GM21390 (cell line): ENCODE results near the gene KIZ.
A peak's percentile ranks its signal among the peaks of the same experiment; 100 is the strongest.

Experiments used
- ATAC-seq: cut with Tn5 transposase; IDR thresholded peaks from one replicate; pipeline ENCODE4 v1.9.1; 2021; ENCODE audit not compliant: unreplicated experiment

The KIZ gene

GRCh38 chr20:21104466-21104761, 21.5 kb upstream of the KIZ start:
- no peak for ATAC-seq

- no peak for ATAC-seq
These were observed 21.0 kb upstream of the KIZ start for GRCh38 chr20:21104921-21105320.

GRCh38 chr20:21105429-21106170, 20.3 kb upstream of the KIZ start:
- ATAC-seq: no peak

GRCh38 chr20:21106171-21107017, 19.5 kb upstream of the KIZ start, which contains the start of gene LINC00237:
LINC00237 (minus strand) TSS chr20:21106358.
- no peak for ATAC-seq

GRCh38 chr20:21109144-21109543, 16.7 kb upstream of the KIZ start:
- ATAC-seq: no peak

GRCh38 chr20:21110811-21111210, 15.1 kb upstream of the KIZ start:
- no peak for ATAC-seq

GRCh38 chr20:21111416-21111815, 14.5 kb upstream of the KIZ start:
- no peak for ATAC-seq

GRCh38 chr20:21113697-21114096, 12.2 kb upstream of the KIZ start:
- no peak for ATAC-seq

GRCh38 chr20:21114584-21114983, 11.3 kb upstream of the KIZ start:
- no peak for ATAC-seq

GRCh38 chr20:21117521-21117920, 8.4 kb upstream of the KIZ start:
- no peak for ATAC-seq

GRCh38 chr20:21118138-21118537, 7.7 kb upstream of the KIZ start:
- no peak for ATAC-seq

GRCh38 chr20:21118782-21119181, 7.1 kb upstream of the KIZ start:
- ATAC-seq: no peak

- ATAC-seq: no peak
These were observed 1.7 kb upstream of the KIZ start for GRCh38 chr20:21124190-21124589.

GRCh38 chr20:21125072-21125848, 622 bp upstream of the KIZ start:
- ATAC-seq: peak; percentile 30

GRCh38 chr20:21126581-21126870, 644 bp downstream of the KIZ start:
- no peak for ATAC-seq

GRCh38 chr20:21127201-21127981, 1.5 kb downstream of the KIZ start:
- ATAC-seq: no peak

GRCh38 chr20:21129861-21130260, 4.0 kb downstream of the KIZ start:
- no peak for ATAC-seq

GRCh38 chr20:21133404-21133803, 7.5 kb downstream of the KIZ start:
- ATAC-seq: no peak

- no peak for ATAC-seq
These were observed 8.2 kb downstream of the KIZ start for GRCh38 chr20:21133917-21134622.

- no peak for ATAC-seq
These were observed 9.1 kb downstream of the KIZ start for GRCh38 chr20:21134883-21135493.
